ENCODE measurements around the gene SCART1.
"Not testable (repeated sequence)": the region's sequence is repeated elsewhere in the genome, so short reads cannot be mapped to it uniquely, and the experiment has no call there.

Gene SCART1

GRCh38 chr10:133453516-133454203, at the start of gene SCART1:
Gene SCART1 (plus strand): TSS chr10:133453945. CDS start chr10:133453998, 53 bp downstream.
- DNase-seq (ENCODE audit: low read depth): no peak

- no peak for DNase-seq (ENCODE audit: low read depth)
These were observed 48.5 kb upstream of the SCART1 start for GRCh38 chr10:133405272-133405671.

- no peak for DNase-seq (ENCODE audit: low read depth)
These were observed 47.8 kb upstream of the SCART1 start for GRCh38 chr10:133405844-133406527.

- DNase-seq (ENCODE audit: low read depth): no peak
These were observed 42.0 kb upstream of the SCART1 start for GRCh38 chr10:133411523-133412380.

- no peak for DNase-seq (ENCODE audit: low read depth)
These were observed 41.4 kb upstream of the SCART1 start for GRCh38 chr10:133412381-133412711.

GRCh38 chr10:133414401-133414800, 39.3 kb upstream of the SCART1 start:
- not testable (repeated sequence) for DNase-seq (ENCODE audit: low read depth)

GRCh38 chr10:133415752-133416151, 38.0 kb upstream of the SCART1 start:
- no peak for DNase-seq (ENCODE audit: low read depth)

- no peak for DNase-seq (ENCODE audit: low read depth)
These were observed 35.3 kb upstream of the SCART1 start for GRCh38 chr10:133418289-133418993.

- DNase-seq (ENCODE audit: low read depth): no peak
These were observed 34.4 kb upstream of the SCART1 start for GRCh38 chr10:133419211-133419950.

- DNase-seq (ENCODE audit: low read depth): no peak
These were observed 33.7 kb upstream of the SCART1 start for GRCh38 chr10:133420028-133420427.

- no peak for DNase-seq (ENCODE audit: low read depth)
These were observed 33.2 kb upstream of the SCART1 start for GRCh38 chr10:133420579-133420978.

GRCh38 chr10:133421336-133422222, 32.2 kb upstream of the SCART1 start:
- DNase-seq (ENCODE audit: low read depth): no peak

- DNase-seq (ENCODE audit: low read depth): no peak
These were observed 31.4 kb upstream of the SCART1 start for GRCh38 chr10:133422223-133422806.

- no peak for DNase-seq (ENCODE audit: low read depth)
These were observed 30.7 kb upstream of the SCART1 start for GRCh38 chr10:133422807-133423771.

- DNase-seq (ENCODE audit: low read depth): not testable (repeated sequence)
These were observed 29.6 kb upstream of the SCART1 start for GRCh38 chr10:133424102-133424501.

GRCh38 chr10:133424601-133425000, 29.1 kb upstream of the SCART1 start, which contains the start of gene SPRN:
Gene SPRN (minus strand): TSS chr10:133424625. CDS start chr10:133423681, 944 bp downstream.
- DNase-seq (ENCODE audit: low read depth): not testable (repeated sequence)

- not testable (repeated sequence) for DNase-seq (ENCODE audit: low read depth)
These were observed 24.2 kb upstream of the SCART1 start for GRCh38 chr10:133429571-133429970.

- not testable (repeated sequence) for DNase-seq (ENCODE audit: low read depth)
These were observed 21.7 kb upstream of the SCART1 start for GRCh38 chr10:133431888-133432613.

All from stimulated activated CD8-positive, alpha-beta memory T cell treated with anti-CD3 and anti-CD28 coated beads, Interleukin-7, amount 100 ng/mL, for 24 hours (primary cell).